ENCODE results near the gene EXD3.

The EXD3 gene

DNA sequence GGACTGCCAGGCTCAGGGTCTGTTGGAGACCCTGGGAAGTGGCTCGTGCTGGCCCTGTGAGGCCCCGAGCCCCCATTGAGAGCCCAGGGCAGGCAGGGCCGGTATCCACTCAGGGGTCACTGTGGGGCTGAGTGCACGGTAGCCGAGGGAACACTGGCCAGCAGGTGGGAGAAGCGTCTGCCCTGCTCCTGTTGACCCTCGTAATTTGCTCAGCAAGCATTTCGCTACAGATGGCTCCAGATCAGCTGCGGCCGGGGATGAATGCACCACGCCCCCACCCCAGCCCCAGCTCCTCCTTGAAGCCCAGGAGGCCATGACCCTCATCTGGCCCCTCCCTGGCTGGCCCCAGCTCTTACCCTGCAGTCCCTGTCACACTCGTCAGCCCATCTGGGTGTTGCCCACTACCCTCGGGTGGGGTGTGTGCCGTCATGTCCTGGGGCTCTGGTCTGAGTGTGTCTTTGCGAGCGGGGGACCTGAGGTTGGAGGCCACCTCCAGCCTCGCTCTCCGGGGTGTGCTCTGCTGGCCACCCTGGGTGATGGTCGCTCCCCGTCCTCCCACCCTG lies 114.8 kb downstream of the EXD3 start:
- no peak overlapping the region for H3K4me3 ChIP-seq (replicated peaks; ENCODE audit: low read depth, low read length)
- no peak for TF ChIP-seq CTCF (IDR thresholded peaks at IDR 0.05; ENCODE audit: low read length, missing control alignments)
- DNase-seq (ENCODE audit: low read depth): no peak

GRCh38 chr9:137307255-137308056 lies 115.5 kb downstream of the EXD3 start:
- DNase-seq (ENCODE audit: low read depth): no peak
- H3K4me3 ChIP-seq (replicated peaks; ENCODE audit: low read depth, low read length): no peak overlapping the region
- no peak for TF ChIP-seq CTCF (IDR thresholded peaks at IDR 0.05; ENCODE audit: low read length, missing control alignments)

DNA sequence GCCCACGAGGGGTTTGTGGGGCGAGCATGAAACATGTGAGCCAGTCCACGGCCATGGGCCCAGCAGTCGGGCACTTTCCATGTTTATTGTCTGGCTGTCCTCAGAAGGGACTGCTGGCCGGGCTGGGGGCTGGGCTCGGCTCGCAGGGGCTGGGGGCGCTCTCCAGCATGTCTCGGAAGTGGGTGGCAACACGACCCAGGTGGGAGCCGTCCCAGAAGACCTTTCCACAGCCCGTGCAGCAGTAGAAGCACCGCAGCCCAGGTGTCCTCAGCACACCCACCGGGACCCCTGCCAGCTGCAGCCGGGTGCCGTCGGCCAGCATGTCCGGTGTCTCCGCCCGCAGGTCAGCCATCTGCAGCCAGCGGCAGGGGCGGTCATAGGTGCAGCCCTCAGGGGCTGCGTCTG lies 116.1 kb downstream of the EXD3 start:
- DNase-seq (ENCODE audit: low read depth): no peak
- H3K4me3 ChIP-seq (replicated peaks; ENCODE audit: low read depth, low read length): no peak overlapping the region
- no peak for TF ChIP-seq CTCF (IDR thresholded peaks at IDR 0.05; ENCODE audit: low read length, missing control alignments)

GRCh38 chr9:137306066-137306849 lies 116.7 kb downstream of the EXD3 start:
- TF ChIP-seq CTCF (IDR thresholded peaks at IDR 0.05; ENCODE audit: low read length, missing control alignments): no peak
- DNase-seq (ENCODE audit: low read depth): no peak
- no peak overlapping the region for H3K4me3 ChIP-seq (replicated peaks; ENCODE audit: low read depth, low read length)

- no peak overlapping the region for H3K4me3 ChIP-seq (replicated peaks; ENCODE audit: low read depth, low read length)
- TF ChIP-seq CTCF (IDR thresholded peaks at IDR 0.05; ENCODE audit: low read length, missing control alignments): no peak
- no peak for DNase-seq (ENCODE audit: low read depth)
These were observed 117.2 kb downstream of the EXD3 start for GRCh38 chr9:137305798-137306065.

DNA sequence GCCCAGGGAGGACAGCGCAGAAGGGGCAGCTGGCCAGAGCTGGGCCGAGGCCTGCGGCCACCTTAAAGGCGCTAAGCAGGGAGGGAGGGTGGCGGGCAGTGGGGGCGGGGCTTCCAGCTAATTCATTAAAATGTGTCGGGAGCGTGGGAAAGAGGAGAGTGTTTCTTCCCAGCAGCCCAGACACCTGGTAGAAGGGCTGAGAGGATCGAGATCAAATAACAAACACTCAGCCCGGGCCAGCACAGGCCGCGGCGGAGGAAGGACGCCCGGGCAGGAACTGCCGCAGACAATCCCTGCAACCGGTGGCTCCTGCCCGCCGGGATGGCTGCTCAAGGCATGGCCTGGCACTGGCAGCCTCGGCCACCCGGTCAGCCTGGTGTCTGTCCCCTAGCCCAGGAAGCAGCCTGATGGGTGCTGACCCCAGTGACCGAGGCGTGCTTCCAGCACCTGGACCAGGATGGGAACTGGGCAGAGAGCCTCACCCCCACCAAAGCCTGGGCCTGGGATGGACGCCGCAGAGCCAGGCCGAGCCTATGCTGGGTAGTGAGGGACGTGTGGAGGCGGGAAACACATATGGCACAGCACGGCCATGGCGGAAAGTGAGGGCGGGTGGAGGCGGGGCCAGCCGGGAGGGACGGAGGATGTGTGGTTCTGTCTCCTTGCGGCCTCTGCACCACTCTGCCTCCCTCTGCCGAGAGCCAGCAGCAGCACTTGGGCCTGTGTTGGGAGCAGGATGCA lies 117.7 kb downstream of the EXD3 start:
- no peak overlapping the region for H3K4me3 ChIP-seq (replicated peaks; ENCODE audit: low read depth, low read length)
- no peak for TF ChIP-seq CTCF (IDR thresholded peaks at IDR 0.05; ENCODE audit: low read length, missing control alignments)
- no peak for DNase-seq (ENCODE audit: low read depth)

Data from fibroblast of pulmonary artery (primary cell).